HepG2 (cell line): Measurements from ENCODE around the gene CCDC157. TPM values are rescaled to one million over a fixed set of nuclear protein-coding genes. Genes with fewer than 3 reads are reported as not detected.

Source experiments
- CAMTA2 ChIP-seq: sonication (generic); formaldehyde crosslinking; IDR thresholded peaks from 2 replicates; pipeline ENCODE4 v1.4.0; 2020; ENCODE audit warnings: mild to moderate bottlenecking, missing genetic modification reagents, borderline replicate concordance
- ELK4 ChIP-seq: sonication (generic); formaldehyde crosslinking; IDR thresholded peaks from 2 replicates; pipeline ENCODE4 v1.9.0; 2021; ENCODE audit warnings: missing genetic modification reagents, borderline replicate concordance
- GMEB1 ChIP-seq: sonication (generic); formaldehyde crosslinking; IDR thresholded peaks from 2 replicates; pipeline ENCODE4 v1.5.1; 2020; ENCODE audit warnings: missing genetic modification reagents, mild to moderate bottlenecking, borderline replicate concordance
- GMEB2 ChIP-seq: IDR thresholded peaks from 2 replicates; pipeline ENCODE4 v1.6.1; 2016; ENCODE audit warnings: missing biosample characterization, missing genetic modification reagents, low read depth
- HDAC2 ChIP-seq: sonication (generic); formaldehyde crosslinking; IDR thresholded peaks from 2 replicates; pipeline ENCODE4 v1.4.0; 2020; ENCODE audit warnings: missing genetic modification reagents
- HNF4G ChIP-seq, 2 experiments: sonication (generic) in 1 of 2; formaldehyde crosslinking in 1 of 2; IDR thresholded peaks; 2 replicates each; pipeline versions ENCODE4 v1.4.0 to v1.6.1; 2011 to 2020; ENCODE audit warnings: borderline replicate concordance in 2 of 2, low read depth in 2 of 2, mild to moderate bottlenecking in 2 of 2, low read length in 1 of 2, missing genetic modification reagents in 1 of 2, moderate library complexity in 1 of 2
- HOXD1 ChIP-seq: sonication (generic); formaldehyde crosslinking; IDR thresholded peaks from 2 replicates; pipeline ENCODE4 v1.5.0; 2020; ENCODE audit warnings: missing genetic modification reagents
- MTERF4 ChIP-seq: sonication (generic); formaldehyde crosslinking; IDR thresholded peaks from 2 replicates; pipeline ENCODE4 v1.8.0; 2023; ENCODE audit warnings: mild to moderate bottlenecking, missing genetic modification reagents
- PHB2 ChIP-seq: fragments of 450-650 bp; IDR thresholded peaks from 2 replicates; pipeline ENCODE4 v1.6.1; 2018; ENCODE audit not compliant: partially characterized antibody
- SP1 ChIP-seq, 2 experiments: fragments of 450-650 bp in 1 of 2; sonication (generic) in 1 of 2; formaldehyde crosslinking in 1 of 2; IDR thresholded peaks; 2 replicates each; pipeline versions ENCODE4 v1.4.0 to v1.6.1; 2016 to 2020; ENCODE audit warnings: missing genetic modification reagents in 1 of 2
- TFAP4 ChIP-seq: sonication (generic); IDR thresholded peaks from 2 replicates; pipeline ENCODE4 v1.6.1; 2016; ENCODE audit warnings: low read depth, borderline replicate concordance
- TOE1 ChIP-seq: sonication (generic); formaldehyde crosslinking; IDR thresholded peaks from 2 replicates; pipeline ENCODE4 v1.4.0; 2020; ENCODE audit warnings: mild to moderate bottlenecking, missing genetic modification reagents
- U2AF2 ChIP-seq: fragments of 200-400 bp; formaldehyde crosslinking; IDR thresholded peaks from 2 replicates; pipeline ENCODE4 v1.6.1; 2017; ENCODE audit warnings: low read depth, mild to moderate bottlenecking, low read length
- ZBTB10 ChIP-seq: sonication (generic); formaldehyde crosslinking; IDR thresholded peaks from 2 replicates; pipeline ENCODE4 v1.4.0; 2020; ENCODE audit warnings: missing genetic modification reagents, borderline replicate concordance
- ZNF367 ChIP-seq: sonication (generic); formaldehyde crosslinking; IDR thresholded peaks from 2 replicates; pipeline ENCODE4 v1.4.0; 2020; ENCODE audit warnings: missing genetic modification reagents, borderline replicate concordance
- ZNF431 ChIP-seq: sonication (generic); formaldehyde crosslinking; IDR thresholded peaks from 2 replicates; pipeline ENCODE4 v1.9.0; 2022; ENCODE audit warnings: missing genetic modification reagents, low read depth, mild to moderate bottlenecking, borderline replicate concordance
- ZNF44 ChIP-seq: sonication (generic); formaldehyde crosslinking; IDR thresholded peaks from 2 replicates; pipeline ENCODE4 v1.5.1; 2020; ENCODE audit warnings: mild to moderate bottlenecking, missing genetic modification reagents
- polyA plus RNA-seq, 8 experiments: library from polyadenylated mRNA; depleted of rRNA in 3 of 8; stranded (reverse) in 7 of 8; unstranded in 1 of 8; fragments of >200 nt; fragmentation: Illumina TruSeq in 4 of 8; extraction: Trizol in 4 of 8; gene quantifications; 2 replicates each; pipeline versions ENCODE4 v1.2.1 to v1.2.3, GENCODE V29; 2011 to 2016; ENCODE audit warnings: low read depth in 4 of 8, missing spikeins in 1 of 8, mixed read lengths in 1 of 8; ENCODE audit not compliant: insufficient read depth in 1 of 8
- total RNA-seq, 5 experiments: library from RNA; depleted of rRNA; stranded (reverse); fragments of >200 nt; fragmentation: Illumina TruSeq; extraction: Trizol; gene quantifications; 2 replicates each; pipeline ENCODE4 v1.2.3, GENCODE V29; 2016; ENCODE audit warnings: low read depth in 1 of 5

Gene CCDC157
- total and polyA plus RNA-seq, 2 of the 13 experiments (the other 11 are each of a cell fraction or from before 2014, with no cell fraction given), result 1.4 to 1.6 TPM

- peak; percentile 92; the same call in 1 of the 2 replicates for TF ChIP-seq CAMTA2 (CRISPR knock-in tag)
- 0 out of 2 replicates have a peak, but pooled peaks have one; percentile 36 for TF ChIP-seq ZNF431
- no peak for TF ChIP-seq PHB2
- TF ChIP-seq ZBTB10 (CRISPR knock-in tag), result peak; percentile 78; the same call in 1 of the 2 replicates
- TF ChIP-seq ELK4, result 0 out of 2 replicates have a peak, but pooled peaks have one; percentile 15
- no peak for TF ChIP-seq TFAP4
- peak; percentile 62; the same call in 1 of the 2 replicates for TF ChIP-seq HDAC2 (CRISPR knock-in tag)
- no peak for TF ChIP-seq TOE1 (CRISPR knock-in tag)
- TF ChIP-seq GMEB2 (CRISPR knock-in tag), result peak; percentile 54; the same call in 1 of the 2 replicates
- TF ChIP-seq ZNF44 (CRISPR knock-in tag), result no peak
- TF ChIP-seq GMEB1, result peak; percentile 95
- no peak for TF ChIP-seq SP1 (IDR thresholded peaks at IDR 0.05)
- peak; percentile 58 for TF ChIP-seq SP1 (CRISPR knock-in tag; IDR thresholded peaks at IDR 0.05)
- TF ChIP-seq HOXD1 (CRISPR knock-in tag), result peak; percentile 76
- no peak for TF ChIP-seq HNF4G (IDR thresholded peaks at IDR 0.05; ENCODE audit: borderline replicate concordance, low read depth, low read length)
- no peak; the same call in 1 of the 2 replicates for TF ChIP-seq HNF4G (CRISPR knock-in tag; IDR thresholded peaks at IDR 0.05; ENCODE audit: borderline replicate concordance, low read depth)
- peak; percentile 5; the same call in 1 of the 2 replicates for TF ChIP-seq ZNF367 (CRISPR knock-in tag)
- TF ChIP-seq U2AF2, result peak; percentile 87
- TF ChIP-seq MTERF4 (CRISPR knock-in tag), result peak; percentile 49
Observed at GRCh38 chr22:30356449-30357235, at the start of gene CCDC157, which contains the start of gene SF3A1 (continued).
